ENCODE data around the gene CACNA1I.

The CACNA1I gene

GRCh38 chr22:39569066-39569465 is 1.5 kb upstream of the CACNA1I start:
- no peak for TF ChIP-seq CTCF (IDR thresholded peaks at IDR 0.05; ENCODE audit: insufficient read depth, low read depth, low read length, missing control alignments)
- DNase-seq (ENCODE audit: low read depth), result no peak

DNA sequence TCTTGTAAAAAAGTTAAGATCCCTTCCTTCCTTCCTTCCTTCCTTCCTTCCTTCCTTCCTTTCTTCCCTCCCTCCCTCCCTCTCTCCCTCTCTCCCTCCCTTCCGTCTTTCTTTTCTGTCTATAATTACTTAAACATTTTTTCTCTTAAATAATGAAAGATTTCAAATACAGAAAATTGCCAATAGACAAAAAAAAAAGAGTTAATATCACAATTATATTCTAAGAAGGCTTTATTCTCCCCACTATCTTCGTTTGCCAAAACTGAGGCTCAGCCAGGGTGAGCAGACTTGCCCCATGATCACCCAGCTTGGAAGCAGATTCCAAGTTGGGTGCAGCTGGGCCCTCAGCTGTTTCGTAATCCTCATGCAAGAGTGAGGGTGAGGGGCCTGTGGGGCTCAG is 327 bp upstream of the CACNA1I start:
- TF ChIP-seq CTCF (IDR thresholded peaks at IDR 0.05; ENCODE audit: insufficient read depth, low read depth, low read length, missing control alignments), result no peak
- no peak overlapping the region for H3K4me3 ChIP-seq (ENCODE audit: low read length)
- DNase-seq (ENCODE audit: low read depth), result no peak

More at GRCh38 chr22:39569066-39569465, 1.5 kb upstream of the CACNA1I start:
- H3K4me3 ChIP-seq (ENCODE audit: low read length), result no peak overlapping the region

DNA sequence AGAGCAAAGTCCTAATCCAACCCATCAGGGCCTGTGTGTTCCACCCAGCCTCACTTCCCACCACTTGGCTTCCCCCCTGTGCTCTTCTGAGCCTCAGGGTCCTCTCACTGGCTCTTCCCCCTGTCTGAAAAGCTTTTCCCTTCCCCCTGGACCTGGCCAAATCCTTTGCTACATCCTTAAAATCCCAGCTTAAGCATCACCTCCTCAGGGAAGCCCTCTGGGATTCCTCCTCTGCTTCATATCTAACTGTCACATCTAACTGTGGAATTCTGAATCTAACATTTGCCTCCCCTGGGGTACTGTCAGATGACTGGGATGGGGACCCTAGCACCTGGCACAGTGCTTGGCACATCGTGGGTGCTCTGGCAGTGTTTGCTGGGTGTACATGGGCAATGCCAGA is 985 bp downstream of the CACNA1I start:
- no peak for DNase-seq (ENCODE audit: low read depth)
- no peak overlapping the region for H3K4me3 ChIP-seq (ENCODE audit: low read length)
- TF ChIP-seq CTCF (IDR thresholded peaks at IDR 0.05; ENCODE audit: insufficient read depth, low read depth, low read length, missing control alignments), result no peak

DNA sequence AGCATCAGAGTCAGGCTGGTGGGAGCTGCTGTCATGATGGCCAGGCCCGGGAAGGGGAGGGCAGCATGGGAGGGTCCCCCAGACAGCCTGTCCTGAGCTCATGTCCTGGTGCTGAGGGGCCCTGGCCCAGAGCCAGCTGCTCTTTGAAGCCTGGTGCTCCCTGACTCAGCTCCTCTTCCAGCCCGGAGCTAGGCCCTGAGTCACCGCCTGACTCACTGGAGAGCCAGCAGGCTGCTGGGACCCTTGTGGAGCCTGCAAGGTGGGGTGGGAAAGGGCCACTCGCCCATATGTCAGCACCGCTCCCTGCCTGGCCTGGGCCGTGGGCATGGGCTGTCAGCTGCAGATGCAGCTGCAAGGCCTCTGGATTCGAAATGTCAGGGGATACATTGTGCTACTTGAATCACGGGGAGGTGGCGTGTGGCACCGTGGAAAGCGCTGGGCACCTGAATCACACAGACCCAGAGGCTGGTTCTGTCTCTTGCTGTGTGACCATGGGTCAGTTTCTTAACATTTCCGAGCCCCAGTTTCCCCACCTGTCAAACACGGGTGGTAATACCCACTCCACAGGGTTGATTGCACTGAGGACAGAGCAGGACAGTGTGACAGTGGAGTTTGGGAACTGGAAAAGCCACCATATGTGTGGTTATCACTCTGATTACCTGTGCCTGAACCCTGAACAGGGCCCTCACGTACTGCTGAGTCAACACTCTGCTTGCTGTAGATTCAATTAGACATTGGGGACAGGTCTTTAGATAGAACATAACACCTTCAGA is 4.4 kb downstream of the CACNA1I start:
- H3K4me3 ChIP-seq (ENCODE audit: low read length), result no peak overlapping the region
- DNase-seq (ENCODE audit: low read depth), result peak; percentile 92
- TF ChIP-seq CTCF (IDR thresholded peaks at IDR 0.05; ENCODE audit: insufficient read depth, low read depth, low read length, missing control alignments), result no peak

DNA sequence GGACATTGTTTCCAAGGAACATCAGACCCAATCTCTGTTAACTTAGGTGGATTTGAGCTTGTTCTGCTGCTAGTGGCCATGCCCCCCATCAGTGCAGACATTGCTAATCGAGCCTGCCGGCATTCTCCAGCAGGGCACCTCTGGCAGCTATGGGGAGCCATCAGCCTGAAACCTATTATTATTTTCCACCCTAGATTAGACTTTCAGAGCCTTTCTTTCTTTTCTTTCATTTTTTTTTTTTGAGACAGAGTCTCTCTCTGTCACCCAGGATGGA is 4.9 kb downstream of the CACNA1I start:
- no peak for DNase-seq (ENCODE audit: low read depth)
- TF ChIP-seq CTCF (IDR thresholded peaks at IDR 0.05; ENCODE audit: insufficient read depth, low read depth, low read length, missing control alignments), result no peak
- no peak overlapping the region for H3K4me3 ChIP-seq (ENCODE audit: low read length)

DNA sequence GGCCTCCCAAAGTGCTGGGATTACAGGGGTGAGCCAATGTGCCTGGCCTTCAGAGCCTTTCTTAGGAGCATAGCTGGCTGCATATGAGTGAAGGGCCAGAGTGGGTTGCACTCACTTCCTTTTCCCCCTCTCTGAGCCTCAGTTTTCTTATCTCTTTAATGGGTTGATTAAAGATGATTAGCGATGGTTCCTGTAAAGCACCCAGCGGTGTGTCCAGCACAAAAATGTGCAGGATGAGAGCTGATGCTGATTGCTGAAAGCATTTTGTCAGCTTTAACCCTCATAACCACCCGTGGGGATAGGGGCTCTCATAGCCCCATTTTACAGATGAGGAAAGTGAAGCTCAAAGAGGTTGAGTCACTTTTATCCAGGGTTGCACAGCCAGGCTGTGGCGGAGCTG is 5.5 kb downstream of the CACNA1I start:
- no peak for TF ChIP-seq CTCF (IDR thresholded peaks at IDR 0.05; ENCODE audit: insufficient read depth, low read depth, low read length, missing control alignments)
- no peak overlapping the region for H3K4me3 ChIP-seq (ENCODE audit: low read length)
- DNase-seq (ENCODE audit: low read depth), result no peak

DNA sequence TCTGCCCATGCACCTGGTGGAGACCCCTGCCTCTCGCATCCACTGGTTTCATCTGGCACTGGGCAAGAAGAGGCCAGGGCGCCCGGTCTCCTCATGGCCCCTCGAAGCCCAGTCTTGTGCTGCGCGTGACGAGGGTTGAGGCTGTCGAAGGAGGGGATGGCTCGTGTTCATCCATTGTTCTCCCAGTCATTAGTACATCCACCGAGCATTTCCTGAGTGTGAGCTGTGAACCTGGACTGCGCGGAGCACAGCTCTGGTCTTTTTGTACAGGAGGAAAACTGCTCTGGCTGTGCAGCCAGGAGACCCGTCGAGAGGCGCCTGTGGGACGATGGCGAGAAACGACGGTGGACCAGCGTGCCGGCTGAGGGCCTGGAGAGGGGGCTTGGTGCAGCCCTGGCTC is 6.8 kb downstream of the CACNA1I start:
- no peak for DNase-seq (ENCODE audit: low read depth)
- H3K4me3 ChIP-seq (ENCODE audit: low read length), result no peak overlapping the region
- no peak for TF ChIP-seq CTCF (IDR thresholded peaks at IDR 0.05; ENCODE audit: insufficient read depth, low read depth, low read length, missing control alignments)

All from epithelial cell of esophagus (primary cell).